CD4-positive, alpha-beta T cell treated with Interleukin-12 subunit alpha and Interleukin-12 subunit beta, for 1 hour (primary cell): ENCODE data around the gene EDNRA.

Experiments used
- DNase-seq: peaks from one replicate; pipeline ENCODE4 v3.0.0-alpha.2; 2020

The EDNRA gene

GRCh38 chr4:147591106-147591505 lies 110.2 kb downstream of the EDNRA start:
- DNase-seq: no peak

DNA sequence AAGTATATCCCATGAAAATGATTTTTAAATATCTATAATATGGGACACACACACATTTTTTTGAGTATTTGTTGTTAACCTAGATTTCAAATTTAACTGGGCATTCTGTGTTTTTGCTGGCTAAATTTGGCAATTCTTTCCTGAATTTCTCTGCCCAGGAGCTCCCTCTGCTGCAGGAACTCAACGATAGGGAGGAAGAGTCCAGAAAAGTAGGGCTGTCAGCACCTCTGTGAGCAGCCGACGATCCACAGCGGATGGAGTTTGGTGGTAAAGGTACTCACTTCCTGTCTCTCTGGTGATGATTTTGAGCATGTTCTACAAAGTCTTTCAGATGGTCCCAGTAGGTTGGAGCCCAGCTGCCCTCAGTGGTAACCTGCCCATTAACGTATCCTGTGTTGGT lies 113.2 kb downstream of the EDNRA start:
- no peak for DNase-seq
